ENCODE measurements around the gene P2RX6. TPM values are rescaled to one million over a fixed set of nuclear protein-coding genes. Genes with fewer than 3 reads are reported as not detected.
A peak's percentile ranks its signal among the peaks of the same experiment; 100 is the strongest.

P2RX6 gene
- total and polyA plus RNA-seq, 2 experiments from 2014 or later, result not detected

- TF ChIP-seq ZNF462 (CRISPR knock-in tag; IDR thresholded peaks at IDR 0.05) (no peak), EZH2 (IDR thresholded peaks at IDR 0.05; ENCODE audit: low read depth, unreplicated experiment) (no peak), ETS1 (IDR thresholded peaks at IDR 0.05) (no peak), EZH2phosphoT487 (IDR thresholded peaks at IDR 0.05; ENCODE audit: unreplicated experiment) (no peak)
Observed at GRCh38 chr22:20997536-20998257, 17.3 kb upstream of the P2RX6 start (continued).

GRCh38 chr22:20998411-20999336 lies 16.3 kb upstream of the P2RX6 start:
- H3K9me3 Mint-ChIP-seq, result no peaks in the 10 kb centered on the region

More at GRCh38 chr22:20998411-20999336, 16.3 kb upstream of the P2RX6 start:
- Mint-ChIP-seq H3K36me3 (ENCODE audit: low read depth) (peaks cover 22% of the 10 kb centered on the region; the same call in 1 of the 3 replicates), H3K4me1 (peaks cover 8% of the 10 kb centered on the region; the same call in 2 of the 3 replicates), H3K4me3 (no peak overlapping the region), H3K27ac (no peak overlapping the region), H3K27me3 (ENCODE audit: insufficient read depth, low read depth, poor library complexity) (peaks cover 14% of the 10 kb centered on the region)
- Histone ChIP-seq H3K27ac (ENCODE audit: low read depth) (no peak overlapping the region), H3K4me3 (no peak overlapping the region), H3K4me1 (ENCODE audit: insufficient read depth) (peaks cover 9% of the 10 kb centered on the region), H3K27me3 (ENCODE audit: insufficient read depth) (no peaks in the 10 kb centered on the region), H3K9me2 (ENCODE audit: insufficient read depth) (no peaks in the 10 kb centered on the region), H3K79me2 (replicated peaks; ENCODE audit: insufficient read depth) (0 out of 2 replicates have a peak, but pooled peaks cover 4% of the 10 kb centered on the region), H3K4me2 (no peak overlapping the region), H3F3A (replicated peaks; ENCODE audit: low read depth) (peaks cover 10% of the 10 kb centered on the region; the same call in 1 of the 2 replicates), H2AFZ (no peak overlapping the region), H4K20me1 (replicated peaks; ENCODE audit: insufficient read depth) (no peaks in the 10 kb centered on the region), H3K36me3 (ENCODE audit: insufficient read depth) (no peaks in the 10 kb centered on the region)
- TF ChIP-seq POLR2AphosphoS5 (IDR thresholded peaks at IDR 0.05; ENCODE audit: low read depth), result peak; percentile 10; the same call in 1 of the 2 replicates
- no peak for TF ChIP-seq ZNF331 (CRISPR knock-in tag; IDR thresholded peaks at IDR 0.05; ENCODE audit: low read depth)
- ATAC-seq (no peak), DNase-seq (ENCODE audit: low spot score) (no peak)
